GM12801 (cell line): Measurements from ENCODE around the gene COL13A1.

Experiments used
- TF ChIP-seq, protein P1 (sequence below): IDR thresholded peaks from one replicate; pipeline ENCODE4 v1.5.1; 2011; ENCODE audit warnings: control low read depth; ENCODE audit not compliant: insufficient read length; ENCODE audit errors: extremely low read depth

COL13A1 gene

DNA sequence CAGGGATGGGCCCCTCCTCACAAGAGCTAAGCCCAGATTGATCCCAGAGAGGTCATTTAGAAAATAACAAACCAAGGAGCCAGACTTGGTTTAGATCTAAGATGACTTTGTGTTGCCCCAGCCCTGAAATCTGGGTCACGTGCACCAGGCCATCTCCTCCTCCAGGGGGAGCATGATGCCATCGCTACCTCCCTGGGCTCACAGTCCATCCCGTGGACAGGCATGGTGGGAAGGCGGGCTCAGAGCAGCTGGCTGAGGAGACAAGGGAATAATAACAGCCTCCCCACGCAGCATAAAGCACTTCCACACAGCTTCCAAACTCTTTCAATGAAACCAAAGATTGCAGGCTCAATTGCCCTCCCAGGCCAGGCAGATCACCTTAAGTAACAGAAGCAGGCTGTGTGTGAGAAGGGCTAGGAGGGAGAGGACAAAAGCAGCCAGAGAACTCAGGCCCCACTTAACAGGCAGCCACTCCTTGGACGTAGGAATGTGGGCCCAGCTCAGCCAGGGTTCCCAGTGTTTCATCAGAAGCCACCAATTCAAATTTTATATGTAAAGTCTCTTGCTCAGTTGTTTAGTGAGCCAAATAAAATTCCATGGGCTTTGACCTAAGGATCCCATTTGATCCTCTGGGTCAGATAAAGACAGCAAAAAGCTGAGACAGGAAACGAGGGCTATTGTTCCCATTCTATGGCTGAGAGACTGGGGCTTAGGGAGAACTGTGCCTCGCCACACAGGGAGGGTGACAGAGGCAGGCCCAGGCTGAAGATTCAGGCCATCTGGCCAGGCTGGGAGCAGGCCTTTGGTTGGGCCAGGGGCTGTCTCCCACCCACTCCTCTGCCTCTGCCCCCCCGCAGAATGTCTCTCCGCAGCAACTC is 100.2 kb downstream of the COL13A1 start:
- TF ChIP-seq, protein P1, sequence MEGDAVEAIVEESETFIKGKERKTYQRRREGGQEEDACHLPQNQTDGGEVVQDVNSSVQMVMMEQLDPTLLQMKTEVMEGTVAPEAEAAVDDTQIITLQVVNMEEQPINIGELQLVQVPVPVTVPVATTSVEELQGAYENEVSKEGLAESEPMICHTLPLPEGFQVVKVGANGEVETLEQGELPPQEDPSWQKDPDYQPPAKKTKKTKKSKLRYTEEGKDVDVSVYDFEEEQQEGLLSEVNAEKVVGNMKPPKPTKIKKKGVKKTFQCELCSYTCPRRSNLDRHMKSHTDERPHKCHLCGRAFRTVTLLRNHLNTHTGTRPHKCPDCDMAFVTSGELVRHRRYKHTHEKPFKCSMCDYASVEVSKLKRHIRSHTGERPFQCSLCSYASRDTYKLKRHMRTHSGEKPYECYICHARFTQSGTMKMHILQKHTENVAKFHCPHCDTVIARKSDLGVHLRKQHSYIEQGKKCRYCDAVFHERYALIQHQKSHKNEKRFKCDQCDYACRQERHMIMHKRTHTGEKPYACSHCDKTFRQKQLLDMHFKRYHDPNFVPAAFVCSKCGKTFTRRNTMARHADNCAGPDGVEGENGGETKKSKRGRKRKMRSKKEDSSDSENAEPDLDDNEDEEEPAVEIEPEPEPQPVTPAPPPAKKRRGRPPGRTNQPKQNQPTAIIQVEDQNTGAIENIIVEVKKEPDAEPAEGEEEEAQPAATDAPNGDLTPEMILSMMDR: no peak

DNA sequence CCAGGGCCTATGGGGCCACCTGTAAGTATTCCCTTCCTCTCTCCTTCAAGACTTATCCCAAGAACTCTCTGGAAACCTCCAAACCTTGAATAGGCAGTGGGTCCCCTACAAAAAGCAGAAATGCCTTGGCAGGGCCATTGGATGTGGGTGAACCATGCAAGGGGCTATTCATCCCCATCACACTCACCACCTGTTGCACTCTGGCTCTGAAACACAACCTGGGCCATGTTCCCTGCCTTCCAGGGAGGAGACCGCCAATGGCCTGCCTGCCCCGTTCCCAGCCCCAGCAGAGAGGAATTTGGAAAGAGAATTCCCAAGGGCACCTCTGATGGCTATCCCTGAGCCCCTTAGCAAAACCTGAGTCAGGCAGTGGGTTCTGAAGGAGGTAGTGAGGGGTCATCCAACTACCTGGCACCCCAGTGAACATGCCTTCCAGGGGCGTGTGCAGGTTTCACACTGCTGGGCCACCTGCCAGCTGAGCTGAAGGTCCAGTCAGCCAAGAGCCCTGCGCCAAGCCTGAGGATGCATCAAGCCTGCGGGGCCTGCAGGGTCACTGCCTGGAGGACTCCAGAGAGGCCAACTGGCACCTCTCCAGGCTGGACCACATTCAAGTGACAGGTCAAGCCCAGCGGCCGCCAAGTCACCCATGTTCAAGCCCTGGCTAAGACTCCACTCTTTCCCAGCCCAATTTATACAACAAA is 101.3 kb downstream of the COL13A1 start:
- TF ChIP-seq, protein P1: no peak

DNA sequence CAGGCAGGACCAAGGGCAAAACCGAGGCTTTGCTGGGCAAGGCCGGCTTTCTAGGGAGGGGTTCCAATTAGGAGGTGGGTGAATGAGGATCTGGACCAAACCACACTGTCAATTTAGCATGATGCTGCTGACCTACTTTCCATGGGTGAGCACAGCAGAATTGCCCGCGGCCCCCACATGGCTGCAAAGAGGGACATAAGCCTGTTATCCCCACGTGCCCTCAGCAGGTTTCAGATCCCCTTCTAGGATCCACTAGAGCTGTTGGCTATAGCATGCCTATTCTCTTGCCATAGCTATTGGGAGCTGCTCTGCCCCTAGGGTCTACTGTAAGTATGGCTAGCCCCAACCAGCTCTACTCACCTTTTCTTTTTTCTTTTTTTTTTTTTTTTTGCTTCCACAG is 102.8 kb downstream of the COL13A1 start:
- TF ChIP-seq, protein P1: no peak

DNA sequence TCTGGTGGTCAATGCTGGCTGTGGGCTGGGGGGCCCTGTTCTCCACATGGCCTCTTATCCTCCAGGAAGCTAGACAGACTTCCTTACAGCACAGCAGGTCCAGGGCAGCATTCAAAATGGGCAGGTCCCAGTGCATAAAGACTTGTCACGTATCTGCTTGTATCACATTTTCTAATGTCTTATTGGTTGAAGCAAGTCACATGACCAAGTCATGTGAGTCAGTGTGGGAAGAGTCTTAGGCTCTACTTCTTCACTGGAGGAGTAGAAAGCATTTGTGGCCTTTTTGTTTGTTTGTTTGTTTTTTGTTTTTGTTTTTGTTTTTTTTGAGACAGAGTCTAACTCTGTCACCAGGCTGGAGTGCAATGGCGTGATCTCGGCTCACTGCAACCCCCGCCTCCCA is 104.7 kb downstream of the COL13A1 start:
- TF ChIP-seq, protein P1: no peak

DNA sequence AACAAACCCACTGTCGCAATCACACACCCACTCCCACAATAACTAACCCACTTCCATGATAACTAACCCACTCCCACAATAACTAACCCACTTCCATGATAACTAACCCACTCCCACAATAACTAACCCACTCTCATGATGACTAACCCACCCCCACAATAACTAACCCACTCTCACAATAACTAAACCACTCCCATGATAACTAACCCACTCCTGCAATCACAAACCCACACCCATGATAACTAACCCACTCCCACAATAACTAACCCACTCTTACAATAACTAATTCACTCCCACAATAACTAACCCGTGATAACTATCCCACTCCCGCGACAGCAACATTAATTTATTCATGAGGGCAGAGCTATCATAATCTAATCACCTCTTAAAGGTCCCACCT is 105.8 kb downstream of the COL13A1 start:
- TF ChIP-seq, protein P1: no peak

DNA sequence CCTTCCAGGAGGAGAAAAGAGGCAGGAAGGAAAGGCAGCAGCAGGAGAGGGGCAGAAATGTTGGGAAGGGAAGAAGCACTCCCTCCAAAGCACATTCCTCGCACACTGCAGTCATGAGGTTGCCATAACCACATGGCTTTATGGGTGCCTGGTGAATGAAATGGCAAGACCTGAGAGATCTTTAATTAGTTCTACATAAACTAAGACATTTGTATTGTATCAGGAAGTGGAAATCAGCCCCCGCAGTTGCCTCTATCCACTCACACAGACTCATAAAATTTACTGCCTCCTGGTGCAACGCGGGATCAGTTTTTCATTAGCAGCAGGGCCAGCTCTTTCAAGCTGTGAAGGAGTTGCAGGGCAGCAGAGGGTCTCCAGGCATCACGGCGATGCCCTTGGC is 106.4 kb downstream of the COL13A1 start:
- TF ChIP-seq, protein P1: no peak

DNA sequence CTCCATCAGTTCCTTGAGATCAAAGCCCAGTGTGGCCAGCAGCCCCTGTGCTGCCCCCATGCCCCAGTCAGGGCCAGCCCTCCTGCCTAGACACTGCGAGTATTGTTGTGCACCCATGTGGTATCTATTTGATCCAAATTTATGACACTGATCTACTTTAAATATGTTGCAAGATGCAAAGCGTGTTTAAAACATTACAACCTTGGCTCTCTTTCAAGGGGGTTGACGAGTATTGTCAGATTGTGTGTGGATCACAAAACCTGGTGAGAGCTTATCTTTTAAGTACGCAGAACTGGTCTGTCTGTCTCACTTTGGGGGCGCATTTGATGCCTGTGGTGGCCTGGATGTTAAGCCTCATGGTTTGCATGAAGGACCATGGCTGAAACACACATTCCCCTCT is 108.9 kb downstream of the COL13A1 start:
- TF ChIP-seq, protein P1: no peak
